CD4-positive, alpha-beta T cell treated with Interferon gamma for 1 hour (primary cell): ENCODE data around the gene FAM24B.

Experiments used
- DNase-seq: peaks from one replicate; pipeline ENCODE4 v3.0.0-alpha.2; 2020

Gene FAM24B

GRCh38 chr10:122822973-122823690 is 56.2 kb downstream of the FAM24B start:
- DNase-seq: no peak

GRCh38 chr10:122821808-122822207 is 57.6 kb downstream of the FAM24B start:
- no peak for DNase-seq

- DNase-seq: no peak
Measured at GRCh38 chr10:122815458-122815857, 63.9 kb downstream of the FAM24B start.

- no peak for DNase-seq
Measured at GRCh38 chr10:122814493-122814892, 64.9 kb downstream of the FAM24B start.

- DNase-seq: no peak
Measured at GRCh38 chr10:122812751-122813150, 66.6 kb downstream of the FAM24B start.

- DNase-seq: no peak
Measured at GRCh38 chr10:122802282-122802681, 77.1 kb downstream of the FAM24B start.
